OCI-LY3 (cell line): ENCODE results near the gene HCN2.

ENCODE experiments used
- CTCF ChIP-seq: fragments of 200-600, 300-600 bp; sonication (generic); IDR thresholded peaks from 2 replicates; pipeline ENCODE4 v1.5.1; 2014; ENCODE audit warnings: antibody characterized with exemption, low read length, low read depth
- EZH2phosphoT487 ChIP-seq: fragments of 200-600 bp; shearing (Covaris generic); IDR thresholded peaks from 2 replicates; pipeline ENCODE4 v1.6.1; 2018; ENCODE audit warnings: antibody characterized with exemption, mixed run types, low read depth

- TF ChIP-seq CTCF (no peak), EZH2phosphoT487 (no peak)
These were observed 18.6 kb upstream of the HCN2 start for GRCh38 chr19:570937-571565.
